HEK293T (cell line): ENCODE measurements around the gene RNU1-3.
"Not testable (repeated sequence)": the region's sequence is repeated elsewhere in the genome, so short reads cannot be mapped to it uniquely, and the experiment has no call there.

ENCODE experiments used
- ARNT ChIP-seq: fragments of 450-650 bp; IDR thresholded peaks from 2 replicates; pipeline ENCODE4 v1.6.1; 2017; ENCODE audit warnings: mild to moderate bottlenecking
- ELF4 ChIP-seq: fragments of 450-650 bp; IDR thresholded peaks from 2 replicates; pipeline ENCODE4 v1.6.1; 2017; ENCODE audit warnings: antibody characterized with exemption
- FOXA1 ChIP-seq: fragments of 450-650 bp; IDR thresholded peaks from 2 replicates; pipeline ENCODE4 v1.6.1; 2016; ENCODE audit warnings: mild to moderate bottlenecking
- FOXK2 ChIP-seq: fragments of 450-650 bp; IDR thresholded peaks from 2 replicates; pipeline ENCODE4 v1.6.1; 2016; ENCODE audit warnings: mild to moderate bottlenecking
- FOXM1 ChIP-seq: fragments of 450-650 bp; IDR thresholded peaks from 2 replicates; pipeline ENCODE4 v1.6.1; 2017; ENCODE audit warnings: mild to moderate bottlenecking, borderline replicate concordance
- HDGF ChIP-seq: fragments of 450-650 bp; IDR thresholded peaks from 2 replicates; pipeline ENCODE4 v1.6.1; 2017; ENCODE audit warnings: antibody characterized with exemption, borderline replicate concordance
- SUZ12 ChIP-seq: fragments of 450-650 bp; IDR thresholded peaks from 2 replicates; pipeline ENCODE4 v1.6.1; 2016; ENCODE audit warnings: mild to moderate bottlenecking
- TARDBP ChIP-seq: fragments of 450-650 bp; IDR thresholded peaks from 2 replicates; pipeline ENCODE4 v1.6.1; 2016

- not testable (repeated sequence) for TF ChIP-seq SUZ12, ELF4, ARNT, FOXK2, FOXM1, FOXA1, HDGF, TARDBP
Measured at GRCh38 chr1:16641159-16641975, 25.4 kb downstream of the RNU1-3 start.
